ENCODE results near the gene PPP2R5A.
A peak's percentile ranks its signal among the peaks of the same experiment; 100 is the strongest.

The PPP2R5A gene

GRCh38 chr1:212351588-212352362, 66.6 kb downstream of the PPP2R5A start:
- H3K4me2 ChIP-seq (ENCODE audit: low read length), result no peak overlapping the region
- H4K91ac ChIP-seq (ENCODE audit: low read depth, low read length), result no peak overlapping the region
- DNase-seq, result no peak
- H3K4ac ChIP-seq (ENCODE audit: low read depth, low read length), result no peak overlapping the region
- H4K12ac ChIP-seq (ENCODE audit: low read depth, low read length), result no peak overlapping the region
- H3K27me3 ChIP-seq (ENCODE audit: insufficient read depth, low read length), result no peaks in the 10 kb centered on the region
- no peak overlapping the region for H3K23ac ChIP-seq (ENCODE audit: low read length)
- H2BK5ac ChIP-seq (ENCODE audit: low read depth, low read length, poor library complexity), result no peak overlapping the region
- no peak overlapping the region for H2AFZ ChIP-seq (ENCODE audit: insufficient read depth, low read length, poor library complexity)
- H2AK5ac ChIP-seq (ENCODE audit: low read length), result no peak overlapping the region
- no peaks in the 10 kb centered on the region for H3K79me1 ChIP-seq (ENCODE audit: low read length)
- no peaks in the 10 kb centered on the region for H3K79me2 ChIP-seq (ENCODE audit: control insufficient read depth, insufficient read depth, low read length, poor library complexity)
- H3K18ac ChIP-seq (ENCODE audit: low read length), result no peak overlapping the region
- no peak overlapping the region for H3K4me3 ChIP-seq (ENCODE audit: low read depth, low read length)
- H3K9ac ChIP-seq (ENCODE audit: low read length), result no peak overlapping the region
- no peaks in the 10 kb centered on the region for H3K9me3 ChIP-seq (ENCODE audit: insufficient read depth, low read depth, low read length)
- 100% methylated on average over 1 of the region's 10 CpGs for WGBS (ENCODE audit: extremely low coverage, insufficient coverage, insufficient read length)
- H3K14ac ChIP-seq (ENCODE audit: low read length), result no peak overlapping the region
- no peak overlapping the region for H2BK120ac ChIP-seq (ENCODE audit: insufficient read depth, low read length, poor library complexity)
- no peak overlapping the region for H3K27ac ChIP-seq (ENCODE audit: low read depth, low read length)
- H3K36me3 ChIP-seq (ENCODE audit: control insufficient read depth in 1 of 2, insufficient read depth in 2 of 2, low read length in 2 of 2), result peaks cover 0 to 2% of the 10 kb centered on the region in 2 experiments
- H2BK12ac ChIP-seq (ENCODE audit: low read length), result no peak overlapping the region
- H3K4me1 ChIP-seq (ENCODE audit: control insufficient read depth in 1 of 2, insufficient read depth in 2 of 2, low read length in 2 of 2), result no peaks in the 10 kb centered on the region
- H4K8ac ChIP-seq (ENCODE audit: low read depth, low read length), result no peak overlapping the region

- H2BK12ac ChIP-seq (ENCODE audit: low read length), result no peak overlapping the region
Measured at GRCh38 chr1:212353181-212353580, 68.0 kb downstream of the PPP2R5A start.

GRCh38 chr1:212354464-212354863, 69.3 kb downstream of the PPP2R5A start:
- H3K9ac ChIP-seq (ENCODE audit: low read length), result no peak overlapping the region
- no CpG with 5 or more reads among the region's 3 CpGs for WGBS (ENCODE audit: extremely low coverage, insufficient coverage, insufficient read length)
- DNase-seq, result no peak

More at GRCh38 chr1:212353181-212353580, 68.0 kb downstream of the PPP2R5A start:
- H3K4me3 ChIP-seq (ENCODE audit: low read depth, low read length), result no peak overlapping the region
- H3K27me3 ChIP-seq (ENCODE audit: insufficient read depth, low read length), result no peaks in the 10 kb centered on the region
- H3K9me3 ChIP-seq (ENCODE audit: insufficient read depth, low read depth, low read length), result no peaks in the 10 kb centered on the region
- H3K18ac ChIP-seq (ENCODE audit: low read length), result no peak overlapping the region
- H4K8ac ChIP-seq (ENCODE audit: low read depth, low read length), result no peak overlapping the region
- no peaks in the 10 kb centered on the region for H3K79me2 ChIP-seq (ENCODE audit: control insufficient read depth, insufficient read depth, low read length, poor library complexity)
- no peaks in the 10 kb centered on the region for H3K79me1 ChIP-seq (ENCODE audit: low read length)
- H2BK5ac ChIP-seq (ENCODE audit: low read depth, low read length, poor library complexity), result no peak overlapping the region
- no peak overlapping the region for H2BK120ac ChIP-seq (ENCODE audit: insufficient read depth, low read length, poor library complexity)
- peak; percentile 9 to 70 for DNase-seq
- no peak overlapping the region for H3K9ac ChIP-seq (ENCODE audit: low read length)
- no peak overlapping the region for H3K27ac ChIP-seq (ENCODE audit: low read depth, low read length)
- H3K14ac ChIP-seq (ENCODE audit: low read length), result no peak overlapping the region
- WGBS (ENCODE audit: extremely low coverage, insufficient coverage, insufficient read length), result no CpG with 5 or more reads among the region's 2 CpGs
- no peaks in the 10 kb centered on the region for H3K4me1 ChIP-seq (ENCODE audit: control insufficient read depth in 1 of 2, insufficient read depth in 2 of 2, low read length in 2 of 2)
- no peak overlapping the region for H2AK5ac ChIP-seq (ENCODE audit: low read length)
- H3K4me2 ChIP-seq (ENCODE audit: low read length), result no peak overlapping the region
- no peak overlapping the region for H2AFZ ChIP-seq (ENCODE audit: insufficient read depth, low read length, poor library complexity)
- no peak overlapping the region for H4K12ac ChIP-seq (ENCODE audit: low read depth, low read length)
- H4K91ac ChIP-seq (ENCODE audit: low read depth, low read length), result no peak overlapping the region
- H3K36me3 ChIP-seq (ENCODE audit: control insufficient read depth in 1 of 2, insufficient read depth in 2 of 2, low read length in 2 of 2), result peaks cover 2 to 5% of the 10 kb centered on the region in 2 experiments
- H3K23ac ChIP-seq (ENCODE audit: low read length), result no peak overlapping the region
- no peak overlapping the region for H3K4ac ChIP-seq (ENCODE audit: low read depth, low read length)

GRCh38 chr1:212355230-212355969, 70.2 kb downstream of the PPP2R5A start:
- DNase-seq, result no peak
- Histone ChIP-seq H3K14ac (ENCODE audit: low read length) (no peak overlapping the region), H3K18ac (ENCODE audit: low read length) (no peak overlapping the region), H2BK12ac (ENCODE audit: low read length) (no peak overlapping the region), H2AFZ (ENCODE audit: insufficient read depth, low read length, poor library complexity) (no peak overlapping the region), H4K91ac (ENCODE audit: low read depth, low read length) (no peak overlapping the region), H3K36me3 (ENCODE audit: control insufficient read depth in 1 of 2, insufficient read depth in 2 of 2, low read length in 2 of 2) (peaks cover under 1 to 5% of the 10 kb centered on the region in 2 experiments), H3K9me3 (ENCODE audit: insufficient read depth, low read depth, low read length) (no peaks in the 10 kb centered on the region), H2BK120ac (ENCODE audit: insufficient read depth, low read length, poor library complexity) (no peak overlapping the region), H3K9ac (ENCODE audit: low read length) (no peak overlapping the region), H3K27ac (ENCODE audit: low read depth, low read length) (no peak overlapping the region), H2AK5ac (ENCODE audit: low read length) (no peak overlapping the region), H4K12ac (ENCODE audit: low read depth, low read length) (no peak overlapping the region), H2BK5ac (ENCODE audit: low read depth, low read length, poor library complexity) (no peak overlapping the region), H3K4me2 (ENCODE audit: low read length) (no peak overlapping the region), H3K23ac (ENCODE audit: low read length) (no peak overlapping the region), H3K27me3 (ENCODE audit: insufficient read depth, low read length) (no peaks in the 10 kb centered on the region), H3K4ac (ENCODE audit: low read depth, low read length) (no peak overlapping the region), H3K79me1 (ENCODE audit: low read length) (no peaks in the 10 kb centered on the region), H4K8ac (ENCODE audit: low read depth, low read length) (no peak overlapping the region), H3K4me3 (ENCODE audit: low read depth, low read length) (no peak overlapping the region), H3K79me2 (ENCODE audit: control insufficient read depth, insufficient read depth, low read length, poor library complexity) (no peaks in the 10 kb centered on the region), H3K4me1 (ENCODE audit: control insufficient read depth in 1 of 2, insufficient read depth in 2 of 2, low read length in 2 of 2) (no peaks in the 10 kb centered on the region)
- WGBS (ENCODE audit: extremely low coverage, insufficient coverage, insufficient read length), result no CpG with 5 or more reads among the region's 3 CpGs

More at GRCh38 chr1:212354464-212354863, 69.3 kb downstream of the PPP2R5A start:
- Histone ChIP-seq H3K4me1 (ENCODE audit: control insufficient read depth in 1 of 2, insufficient read depth in 2 of 2, low read length in 2 of 2) (no peaks in the 10 kb centered on the region), H3K9me3 (ENCODE audit: insufficient read depth, low read depth, low read length) (no peaks in the 10 kb centered on the region), H3K23ac (ENCODE audit: low read length) (no peak overlapping the region), H3K79me2 (ENCODE audit: control insufficient read depth, insufficient read depth, low read length, poor library complexity) (no peaks in the 10 kb centered on the region), H4K8ac (ENCODE audit: low read depth, low read length) (no peak overlapping the region), H3K4ac (ENCODE audit: low read depth, low read length) (no peak overlapping the region), H4K12ac (ENCODE audit: low read depth, low read length) (no peak overlapping the region), H2AK5ac (ENCODE audit: low read length) (no peak overlapping the region), H2BK120ac (ENCODE audit: insufficient read depth, low read length, poor library complexity) (no peak overlapping the region), H3K27ac (ENCODE audit: low read depth, low read length) (no peak overlapping the region), H2BK5ac (ENCODE audit: low read depth, low read length, poor library complexity) (no peak overlapping the region), H3K27me3 (ENCODE audit: insufficient read depth, low read length) (no peaks in the 10 kb centered on the region), H2BK12ac (ENCODE audit: low read length) (no peak overlapping the region), H2AFZ (ENCODE audit: insufficient read depth, low read length, poor library complexity) (no peak overlapping the region), H3K18ac (ENCODE audit: low read length) (no peak overlapping the region), H3K14ac (ENCODE audit: low read length) (no peak overlapping the region), H3K4me3 (ENCODE audit: low read depth, low read length) (no peak overlapping the region), H3K4me2 (ENCODE audit: low read length) (no peak overlapping the region), H3K36me3 (ENCODE audit: control insufficient read depth in 1 of 2, insufficient read depth in 2 of 2, low read length in 2 of 2) (peaks cover 2 to 5% of the 10 kb centered on the region in 2 experiments), H3K79me1 (ENCODE audit: low read length) (no peaks in the 10 kb centered on the region), H4K91ac (ENCODE audit: low read depth, low read length) (no peak overlapping the region)
